ENCODE results near the gene KLF4. TPM values are rescaled to one million over a fixed set of nuclear protein-coding genes. Genes with fewer than 3 reads are reported as not detected.

Gene KLF4
- total and polyA plus RNA-seq, 7 donors: 7.5 to 17.2 (median 13.1) TPM

GRCh38 chr9:107438211-107439031 is 51.1 kb downstream of the KLF4 start:
- Histone ChIP-seq H3K9me3 (no peaks in the 10 kb centered on the region), H3K4me3 (no peak overlapping the region), H3K4me1 (no peaks in the 10 kb centered on the region), H3K27ac (no peak overlapping the region), H3K36me3 (ENCODE audit: insufficient read depth in 1 of 2, low read depth in 1 of 2) (no peaks in the 10 kb centered on the region), H3K27me3 (ENCODE audit: insufficient read depth in 3 of 3, low read length in 2 of 3) (peaks cover 0 to 2% (median 0%) of the 10 kb centered on the region in 3 donors)
- WGBS, 3 donors: 45 to 59% (median 49%) methylated on average over 7 of the region's 7 CpGs
- TF ChIP-seq CTCF (IDR thresholded peaks at IDR 0.05): no peak
- intact Hi-C loops (cut with DNase I): no loop called here
- DNase-seq (no peak), ATAC-seq (no peak)

GRCh38 chr9:107437716-107438115 is 51.9 kb downstream of the KLF4 start:
- TF ChIP-seq CTCF (IDR thresholded peaks at IDR 0.05): no peak
- no peak overlapping the region for H3K27ac ChIP-seq
- DNase-seq (no peak), ATAC-seq (no peak)
- WGBS, 3 donors: 77 to 83% (median 79%) methylated on average over 6 of the region's 6 CpGs
- no peaks in the 10 kb centered on the region for H3K36me3 ChIP-seq (ENCODE audit: insufficient read depth in 1 of 2, low read depth in 1 of 2)
- H3K27me3 ChIP-seq (ENCODE audit: insufficient read depth in 3 of 3, low read length in 2 of 3): peaks cover 0 to 2% (median 0%) of the 10 kb centered on the region in 3 donors
- no peaks in the 10 kb centered on the region for H3K9me3 ChIP-seq
- intact Hi-C loops (cut with DNase I): no loop called here
- no peaks in the 10 kb centered on the region for H3K4me1 ChIP-seq
- no peak overlapping the region for H3K4me3 ChIP-seq

GRCh38 chr9:107435415-107435814 is 54.2 kb downstream of the KLF4 start:
- WGBS, 3 donors: 87 to 100% (median 92%) methylated on average over 1 of the region's 1 CpG
- ATAC-seq: no peak

More at GRCh38 chr9:107435415-107435814, 54.2 kb downstream of the KLF4 start:
- Histone ChIP-seq H3K4me3 (no peak overlapping the region), H3K36me3 (ENCODE audit: insufficient read depth in 1 of 2, low read depth in 1 of 2) (no peaks in the 10 kb centered on the region), H3K27ac (no peak overlapping the region), H3K27me3 (ENCODE audit: insufficient read depth in 3 of 3, low read length in 2 of 3) (peaks cover 0 to 2% (median 0%) of the 10 kb centered on the region in 3 donors), H3K4me1 (no peaks in the 10 kb centered on the region), H3K9me3 (no peaks in the 10 kb centered on the region)
- no peak for DNase-seq
- no peak for TF ChIP-seq CTCF (IDR thresholded peaks at IDR 0.05)
- intact Hi-C loops (cut with DNase I): no loop called here

Other genes starting within 250 kb of the KLF4 start
- 100 to 1,000 TPM; 175 to 258 (median 233) TPM for gene RAD23B, start 206.5 kb downstream of the KLF4 start, total RNA-seq
- 100 to 1,000 TPM; 126 to 283 (median 135) TPM for gene RAD23B, start 206.5 kb downstream of the KLF4 start, polyA plus RNA-seq